HG03575 (cell line): ENCODE results near the gene HOMER2.
"Not testable (repeated sequence)": the region's sequence is repeated elsewhere in the genome, so short reads cannot be mapped to it uniquely, and the experiment has no call there.

ENCODE experiments used
- ATAC-seq: cut with Tn5 transposase; IDR thresholded peaks from one replicate; pipeline ENCODE4 v1.9.1; 2021; ENCODE audit not compliant: unreplicated experiment, insufficient number of reproducible peaks, low FRiP score; ENCODE audit errors: extremely low read depth

The HOMER2 gene

GRCh38 chr15:82874961-82875360, 77.6 kb downstream of the HOMER2 start:
- ATAC-seq = no peak

GRCh38 chr15:82874267-82874666, 78.3 kb downstream of the HOMER2 start:
- ATAC-seq = no peak

- ATAC-seq = no peak
These were observed 79.4 kb downstream of the HOMER2 start for GRCh38 chr15:82873000-82873680.

GRCh38 chr15:82871832-82872484, 80.6 kb downstream of the HOMER2 start:
- no peak for ATAC-seq

- ATAC-seq = no peak
These were observed 81.2 kb downstream of the HOMER2 start for GRCh38 chr15:82871358-82871757.

DNA sequence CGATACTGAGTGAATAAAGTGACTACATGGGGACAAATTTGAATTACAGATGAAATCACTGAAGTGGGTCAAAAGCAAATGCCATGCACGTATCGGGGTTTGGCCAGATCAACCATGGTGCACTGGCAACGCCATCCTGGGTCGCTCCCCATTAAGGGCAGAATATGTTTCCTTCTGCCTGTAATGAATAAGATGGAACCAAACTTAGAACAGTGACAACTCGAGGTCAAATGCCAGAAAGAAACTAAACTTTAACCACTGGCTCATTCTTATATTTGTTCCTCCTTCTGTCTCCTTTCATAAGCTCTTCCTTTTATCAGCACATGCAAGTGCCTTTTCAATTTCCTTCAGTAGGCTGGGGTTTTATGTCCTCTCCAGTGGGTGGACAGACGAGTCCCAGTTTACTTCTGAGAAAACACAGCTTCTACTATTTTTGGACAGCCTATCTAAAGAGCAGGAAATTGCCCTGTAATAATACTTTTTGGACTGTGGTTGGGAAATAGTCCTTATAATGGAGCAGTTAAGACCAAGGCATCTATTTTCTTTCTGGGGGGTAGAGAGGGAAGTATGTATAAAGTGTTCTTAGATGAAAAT, 81.7 kb downstream of the HOMER2 start:
- ATAC-seq = no peak

GRCh38 chr15:82865981-82866380, 86.5 kb downstream of the HOMER2 start:
- ATAC-seq = not testable (repeated sequence)

DNA sequence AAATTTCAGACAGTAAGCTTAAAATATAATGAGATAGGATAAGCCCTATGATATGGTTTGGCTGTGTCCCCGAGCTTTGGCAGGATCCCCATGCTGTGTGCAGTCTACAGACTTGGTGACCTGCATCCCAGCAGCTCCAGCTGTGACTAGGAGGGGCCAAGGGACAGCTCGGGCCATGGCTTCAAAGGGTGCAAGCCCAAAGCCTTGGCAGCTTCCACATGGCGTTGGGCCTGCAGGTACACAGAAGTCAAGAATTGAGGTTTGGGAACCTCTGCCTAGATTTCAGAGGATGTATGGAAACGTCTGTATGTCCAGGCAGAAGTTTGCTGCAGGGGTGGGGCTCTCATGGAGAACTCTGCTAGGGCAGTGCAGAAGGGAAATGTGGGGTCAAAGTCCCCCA, 86.9 kb downstream of the HOMER2 start:
- not testable (repeated sequence) for ATAC-seq

- ATAC-seq = no peak
These were observed 87.6 kb downstream of the HOMER2 start for GRCh38 chr15:82864967-82865366.

DNA sequence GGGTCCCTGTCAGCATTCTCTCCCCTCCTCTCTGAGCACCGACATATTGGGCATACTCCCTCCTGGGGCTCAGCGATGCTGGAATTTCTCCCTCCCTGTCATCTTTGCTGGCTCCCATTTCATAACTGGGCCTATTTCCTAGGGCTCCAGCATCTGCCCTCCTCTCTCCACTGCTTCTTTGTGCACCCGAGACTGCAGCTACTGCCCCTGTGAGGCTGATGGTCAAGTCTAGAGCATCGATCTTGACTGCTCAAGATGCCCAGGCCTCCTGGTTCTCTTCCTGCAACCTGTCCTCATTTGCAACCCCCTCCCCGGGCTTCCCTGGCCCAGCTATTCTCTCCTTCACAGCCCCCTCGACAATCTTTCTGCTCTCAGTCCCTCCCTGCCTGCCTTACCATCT, 89.6 kb downstream of the HOMER2 start:
- no peak for ATAC-seq

DNA sequence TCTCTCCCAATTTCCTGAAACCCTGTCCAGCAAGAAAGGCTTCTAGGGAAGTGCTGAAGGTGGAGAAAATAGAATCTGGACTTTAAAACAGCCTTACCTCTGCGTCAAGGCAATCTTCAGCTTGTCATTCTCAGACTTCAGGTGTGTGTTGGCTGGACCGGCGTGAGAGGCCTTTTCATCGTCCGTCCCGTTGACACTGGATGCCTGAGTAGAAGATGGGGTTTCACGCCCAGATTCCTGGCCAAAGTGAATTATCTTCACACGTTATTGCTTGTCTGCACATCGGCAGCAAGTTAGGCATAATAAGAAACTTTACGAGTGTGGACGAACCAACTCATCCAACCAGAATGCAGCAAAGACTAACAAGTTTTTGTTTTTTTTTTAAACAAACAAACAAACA, 93.6 kb downstream of the HOMER2 start:
- ATAC-seq = no peak

- no peak for ATAC-seq
These were observed 95.9 kb downstream of the HOMER2 start for GRCh38 chr15:82856397-82857170.

DNA sequence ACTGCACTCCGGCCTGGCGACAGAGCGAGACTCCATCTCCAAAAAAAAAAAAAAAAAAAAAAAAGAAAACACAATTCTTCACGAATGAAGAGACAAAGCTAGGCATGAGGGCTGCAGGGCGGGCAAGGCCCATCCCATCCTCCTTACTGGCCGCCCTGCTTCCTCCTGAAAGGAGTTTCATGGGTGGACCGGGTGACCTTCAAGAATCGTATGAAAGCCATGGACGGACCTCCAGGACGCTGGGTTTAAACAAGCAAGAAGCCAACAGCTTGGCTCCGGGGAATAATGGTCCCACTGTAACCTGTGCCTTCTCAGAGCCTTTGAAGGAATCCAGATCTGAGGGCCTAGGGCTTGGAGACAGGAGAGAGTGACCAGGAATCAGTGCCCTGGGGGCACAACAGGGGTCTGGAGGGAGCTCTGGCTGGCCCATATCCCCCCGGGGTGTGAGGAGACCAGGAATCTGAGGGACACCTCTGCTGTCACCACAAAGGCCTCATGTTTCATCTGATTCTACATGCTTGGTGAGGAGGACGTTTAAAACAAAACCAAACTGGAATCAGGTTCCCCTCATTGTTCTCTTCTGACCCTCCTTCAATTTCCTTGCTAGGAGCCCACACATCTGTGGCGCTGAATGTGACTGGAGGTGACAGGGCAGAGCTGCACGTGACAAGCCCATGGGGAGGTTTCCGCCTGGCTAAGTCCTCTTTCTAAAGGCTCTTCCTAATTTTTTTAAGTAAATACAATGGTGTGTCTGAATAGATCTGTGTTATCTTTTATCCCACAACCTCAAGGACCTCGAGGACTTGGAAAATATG, 97.0 kb downstream of the HOMER2 start:
- no peak for ATAC-seq

GRCh38 chr15:82854554-82854953, 98.0 kb downstream of the HOMER2 start:
- no peak for ATAC-seq

GRCh38 chr15:82852941-82853561, 99.5 kb downstream of the HOMER2 start:
- no peak for ATAC-seq

GRCh38 chr15:82851981-82852511, 100.5 kb downstream of the HOMER2 start:
- no peak for ATAC-seq

- no peak for ATAC-seq
These were observed 101.1 kb downstream of the HOMER2 start for GRCh38 chr15:82851306-82851850.

DNA sequence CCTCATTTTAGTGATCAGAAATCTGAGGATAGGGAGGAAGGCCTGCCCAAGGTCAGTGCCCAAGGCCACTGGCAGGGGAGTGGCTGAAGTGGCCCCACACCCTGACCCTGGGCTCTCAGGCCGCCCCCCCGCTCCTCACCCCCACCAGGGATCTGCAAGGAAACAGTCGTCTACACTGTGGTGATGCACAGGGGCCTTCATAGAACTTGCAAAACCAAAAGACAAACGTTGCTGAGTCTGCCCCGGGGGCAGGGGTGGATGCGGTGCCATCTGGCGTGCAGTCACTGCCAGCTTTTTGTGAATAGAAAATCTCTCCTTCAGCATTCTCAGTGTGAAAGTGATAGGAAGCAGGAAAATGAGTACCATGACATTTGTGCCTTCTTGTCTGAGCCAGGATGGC, 101.8 kb downstream of the HOMER2 start:
- no peak for ATAC-seq
